ENCODE measurements around the gene MAST3. TPM values are rescaled to one million over a fixed set of nuclear protein-coding genes. Genes with fewer than 3 reads are reported as not detected.

The MAST3 gene
- total and polyA plus RNA-seq, 10 donors = 8.9 to 52.7 (median 38.2) TPM

DNA sequence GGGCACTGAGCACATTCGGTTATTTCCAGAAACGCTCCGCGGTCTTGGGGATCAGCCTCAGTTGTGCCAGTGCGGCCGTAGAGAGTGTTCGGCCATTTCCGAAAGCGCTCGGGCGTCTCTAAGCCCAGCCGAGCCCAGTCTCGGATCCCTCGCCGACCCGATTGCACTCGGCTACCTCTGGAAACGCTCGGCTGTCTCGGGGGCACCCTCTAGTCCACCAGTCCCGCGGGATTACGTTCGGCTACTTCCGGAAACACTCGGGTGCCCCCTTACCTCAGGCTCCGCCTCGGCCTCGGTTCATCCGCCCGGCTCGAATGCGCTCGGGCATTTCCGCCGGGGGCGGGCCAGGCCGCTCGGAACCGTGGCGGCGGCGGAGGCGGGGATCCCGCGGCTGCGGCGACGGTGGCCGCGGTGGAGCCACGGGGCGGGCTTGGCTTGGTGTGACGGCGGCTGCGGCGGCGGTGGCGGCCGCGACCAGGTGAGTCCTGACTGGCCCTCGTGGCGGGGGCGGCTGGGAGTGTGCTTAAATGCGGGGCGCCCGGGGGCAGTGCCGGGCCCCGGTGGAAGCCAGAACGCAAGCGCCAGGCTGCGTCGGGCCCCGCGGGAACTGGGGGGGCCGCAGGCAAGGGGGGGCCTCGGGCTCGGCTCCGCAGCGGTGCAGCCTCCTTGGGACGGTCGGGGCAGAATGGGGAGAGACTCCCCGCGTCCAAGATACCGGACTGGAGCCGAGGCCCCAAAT lies 55.4 kb downstream of the MAST3 start, which contains the start of gene PIK3R2:
Gene PIK3R2, plus strand, starts transcription at position 347 of the 739 bp plus-strand sequence. CDS start 2,717 bp downstream, outside the sequence.
- peaks cover 22 to 73% (median 48%) of the 10 kb centered on the region in 6 donors for H3K4me1 ChIP-seq
- H3K9me3 ChIP-seq = no peaks in the 10 kb centered on the region
- H3K27ac ChIP-seq = peak within 1 kb of the TSS; percentile 95 to 99 (median 96)
- H3K4me3 ChIP-seq = peak within 1 kb of the TSS; percentile 53 to 92 (median 78)
- H3K27me3 ChIP-seq (replicated peaks in 1 of 7) = no peaks in the 10 kb centered on the region
- peaks cover 0 to 52% (median 23%) of the 10 kb centered on the region in 6 donors for H3K36me3 ChIP-seq
- WGBS, 5 donors = 0 to 1% (median 0%) methylated on average over 16 to 86 of the region's 86 CpGs
- DNase-seq = peak; percentile 99
- TF ChIP-seq POLR2AphosphoS5 (IDR thresholded peaks at IDR 0.05) (peak; percentile 63 to 85 (median 84)), POLR2A (IDR thresholded peaks at IDR 0.05) (peak in 1 of 3 donors; percentile 59)
- TF ChIP-seq, protein P1, sequence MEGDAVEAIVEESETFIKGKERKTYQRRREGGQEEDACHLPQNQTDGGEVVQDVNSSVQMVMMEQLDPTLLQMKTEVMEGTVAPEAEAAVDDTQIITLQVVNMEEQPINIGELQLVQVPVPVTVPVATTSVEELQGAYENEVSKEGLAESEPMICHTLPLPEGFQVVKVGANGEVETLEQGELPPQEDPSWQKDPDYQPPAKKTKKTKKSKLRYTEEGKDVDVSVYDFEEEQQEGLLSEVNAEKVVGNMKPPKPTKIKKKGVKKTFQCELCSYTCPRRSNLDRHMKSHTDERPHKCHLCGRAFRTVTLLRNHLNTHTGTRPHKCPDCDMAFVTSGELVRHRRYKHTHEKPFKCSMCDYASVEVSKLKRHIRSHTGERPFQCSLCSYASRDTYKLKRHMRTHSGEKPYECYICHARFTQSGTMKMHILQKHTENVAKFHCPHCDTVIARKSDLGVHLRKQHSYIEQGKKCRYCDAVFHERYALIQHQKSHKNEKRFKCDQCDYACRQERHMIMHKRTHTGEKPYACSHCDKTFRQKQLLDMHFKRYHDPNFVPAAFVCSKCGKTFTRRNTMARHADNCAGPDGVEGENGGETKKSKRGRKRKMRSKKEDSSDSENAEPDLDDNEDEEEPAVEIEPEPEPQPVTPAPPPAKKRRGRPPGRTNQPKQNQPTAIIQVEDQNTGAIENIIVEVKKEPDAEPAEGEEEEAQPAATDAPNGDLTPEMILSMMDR (IDR thresholded peaks at IDR 0.05 in 8 of 11, conservative IDR thresholded peaks at IDR 0.05 in 3 of 11) = peak in 8 of 11 experiments; percentile 1 to 63 (median 16)
- intact Hi-C loops (cut with DNase I; ENCODE audit: low total_unique reads) = loop anchor here (5.0 kb wide), 1 partner anchor 41 kb away; no protein-coding TSS in a partner anchor

DNA sequence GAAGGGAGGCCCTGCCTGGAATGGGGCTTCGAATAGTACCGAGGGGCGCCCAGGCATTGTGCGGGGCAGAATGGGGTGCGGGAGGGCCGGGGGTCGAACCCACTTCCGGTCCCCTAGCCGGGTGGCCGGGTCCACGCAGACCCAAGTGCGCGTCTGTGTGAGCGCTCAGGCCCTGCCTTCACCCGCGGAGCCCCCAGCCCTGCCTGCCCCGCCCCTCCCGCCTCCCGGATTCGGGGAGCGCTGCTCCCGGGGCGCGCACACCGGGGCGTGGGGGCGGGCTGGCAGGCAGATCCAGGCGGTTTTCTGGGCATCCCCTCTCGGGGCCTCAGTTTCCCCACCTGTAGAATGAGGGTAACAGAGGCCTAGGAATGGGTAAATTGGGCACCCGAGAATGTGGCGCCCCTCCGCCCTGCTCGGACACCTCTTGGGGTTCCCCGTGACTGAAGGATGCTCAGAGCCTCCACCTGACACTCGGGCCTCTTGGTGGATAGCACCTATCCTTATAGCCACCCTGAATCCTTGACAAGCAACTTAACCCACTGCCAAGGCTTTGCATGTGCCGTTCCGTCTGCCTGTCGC lies 56.1 kb downstream of the MAST3 start:
- TF ChIP-seq POLR2AphosphoS5 (IDR thresholded peaks at IDR 0.05) (no peak), POLR2A (IDR thresholded peaks at IDR 0.05) (no peak)
- TF ChIP-seq, protein P1 (IDR thresholded peaks at IDR 0.05 in 8 of 11, conservative IDR thresholded peaks at IDR 0.05 in 3 of 11) = no peak
- peak overlapping the region; percentile 95 to 99 (median 96) for H3K27ac ChIP-seq
- H3K27me3 ChIP-seq (replicated peaks in 1 of 7) = no peaks in the 10 kb centered on the region
- peaks cover 22 to 80% (median 50%) of the 10 kb centered on the region in 6 donors for H3K4me1 ChIP-seq
- 3 to 8% (median 4%) methylated on average over 16 to 38 of the region's 38 CpGs for WGBS, 5 donors
- H3K36me3 ChIP-seq = peaks cover 0 to 45% (median 17%) of the 10 kb centered on the region in 6 donors
- intact Hi-C loops (cut with DNase I; ENCODE audit: low total_unique reads) = loop anchor here (5.0 kb wide), 1 partner anchor 41 kb away; no protein-coding TSS in a partner anchor
- H3K9me3 ChIP-seq = no peaks in the 10 kb centered on the region
- DNase-seq = peak; percentile 91
- peak overlapping the region; percentile 53 to 92 (median 78) for H3K4me3 ChIP-seq

- Histone ChIP-seq H3K9me3 (no peaks in the 10 kb centered on the region), H3K4me1 (peaks cover 22 to 90% (median 53%) of the 10 kb centered on the region in 6 donors), H3K4me3 (no peak overlapping the region), H3K27me3 (replicated peaks in 1 of 7) (no peaks in the 10 kb centered on the region), H3K27ac (peak overlapping the region in 3 of 8 donors; percentile 54 to 68 (median 64)), H3K36me3 (peaks cover 0 to 28% (median 7%) of the 10 kb centered on the region in 6 donors)
- WGBS, 5 donors = 93 to 96% (median 94%) methylated on average over 17 to 43 of the region's 43 CpGs
- DNase-seq = peak; percentile 81
- TF ChIP-seq, protein P1 (IDR thresholded peaks at IDR 0.05 in 8 of 11, conservative IDR thresholded peaks at IDR 0.05 in 3 of 11) = no peak
- no peak for TF ChIP-seq POLR2AphosphoS5 (IDR thresholded peaks at IDR 0.05)
- TF ChIP-seq POLR2A (IDR thresholded peaks at IDR 0.05) = no peak
- intact Hi-C loops (cut with DNase I; ENCODE audit: low total_unique reads) = no loop called here
Observed at GRCh38 chr19:18155095-18156087, 57.8 kb downstream of the MAST3 start.
